Transverse colon (tissue), 4 donors: ENCODE data around the gene CHRDL1. TPM values are rescaled to one million over a fixed set of nuclear protein-coding genes. Genes with fewer than 3 reads are reported as not detected.

Source experiments
- DNase-seq: peaks from one replicate; pipeline ENCODE4 v3.0.0-alpha.2; 2019
- H3K27ac ChIP-seq, 4 donors: fragments of 200-600 bp; sonication (generic); 2 replicates each; pipeline ENCODE4 v1.5.1; 2016 to 2018; ENCODE audit warnings: inconsistent platforms in 4 of 4
- H3K27me3 ChIP-seq: fragments of 200-600 bp; sonication (generic); 2 replicates; pipeline ENCODE4 v1.5.1; 2017; ENCODE audit warnings: inconsistent platforms
- H3K36me3 ChIP-seq, 4 donors: fragments of 200-600 bp; sonication (generic); 2 replicates each; pipeline ENCODE4 v1.5.1; 2017 to 2019; ENCODE audit warnings: inconsistent platforms in 4 of 4
- H3K4me1 ChIP-seq, 4 donors: fragments of 200-600 bp; sonication (generic); 2 replicates each; pipeline ENCODE4 v1.5.1; 2017 to 2020; ENCODE audit warnings: inconsistent platforms in 4 of 4
- H3K4me3 ChIP-seq, 4 donors: fragments of 200-600 bp; sonication (generic); 1 replicate in 1 of 4; 2 replicates in 3 of 4; pipeline versions ENCODE4 v1.5.1 to v1.6.1; 2017 to 2019; ENCODE audit warnings: inconsistent platforms in 4 of 4
- H3K9me3 ChIP-seq, 2 donors: fragments of 200-600 bp; sonication (generic); 2 replicates each; pipeline ENCODE4 v1.5.1; 2017 to 2019; ENCODE audit warnings: inconsistent platforms in 2 of 2
- CTCF ChIP-seq, 5 experiments: fragments of 200-600 bp in 3 of 5; fragments of 450-650 bp in 2 of 5; sonication (generic) in 3 of 5; IDR thresholded peaks; 1 replicate in 2 of 5; 2 replicates in 3 of 5; pipeline ENCODE4 v1.5.1; 2016 to 2017; ENCODE audit warnings: antibody characterized with exemption in 5 of 5, inconsistent platforms in 3 of 5, mild to moderate bottlenecking in 2 of 5, moderate library complexity in 1 of 5
- EP300 ChIP-seq: sonication (generic); formaldehyde crosslinking; IDR thresholded peaks from one replicate; pipeline ENCODE4 v1.6.1; 2017; ENCODE audit warnings: antibody characterized with exemption, low read depth
- POLR2A ChIP-seq: fragments of 450-650 bp; IDR thresholded peaks from one replicate; pipeline ENCODE4 v1.6.1; 2016; ENCODE audit warnings: antibody characterized with exemption, mild to moderate bottlenecking, moderate library complexity
- POLR2AphosphoS5 ChIP-seq, 3 donors: sonication (generic); formaldehyde crosslinking; IDR thresholded peaks; one replicate each; pipeline ENCODE4 v1.6.1; 2016; ENCODE audit warnings: antibody characterized with exemption in 3 of 3
- WGBS, 2 donors: methylation state at CpG; one replicate each; pipeline ENCODE4 v1.1.5; 2018; ENCODE audit warnings: low coverage in 1 of 2; 5-methylcytosine and 5-hydroxymethylcytosine counted together
- in situ Hi-C, 4 donors: fragments of 200-750 bp; cut with MboI; loops; one replicate each; pipeline versions ENCODE4 v1.15.0 to v1.15.1; 2017; ENCODE audit warnings: low sequenced_read_pairs in 3 of 4, low pct_ligation_motif_present in 1 of 4, low pct_unique_long_range_greater_than_20kb in 1 of 4
- intact Hi-C: fragments of 100-400 bp; cut with DNase I; formaldehyde crosslinking; loops from one replicate; pipeline ENCODE4 v1.15.1; 2023; ENCODE audit warnings: low total_unique reads
- total RNA-seq, 4 donors: library from RNA; depleted of rRNA; stranded (reverse); fragments of >200 nt; gene quantifications; one replicate each; pipeline ENCODE4 v1.1.0, GENCODE V29; 2016

Gene CHRDL1
- total RNA-seq, 4 donors from 2014 or later = 13.5 to 46.4 (median 16.5) TPM

- no peak for DNase-seq
- intact Hi-C loops = no loop called here
- H3K4me1 ChIP-seq = no peaks in the 10 kb centered on the region
- in situ Hi-C loops = no loop called here
- no peak overlapping the region for H3K4me3 ChIP-seq
- H3K36me3 ChIP-seq = no peaks in the 10 kb centered on the region
- WGBS, 2 donors = 40% methylated on average over 3 of the region's 3 CpGs; no CpG with 5 or more reads in 1 of the 2 donors
- H3K9me3 ChIP-seq = no peaks in the 10 kb centered on the region
- H3K27ac ChIP-seq = no peak overlapping the region
- TF ChIP-seq POLR2A (no peak), POLR2AphosphoS5 (IDR thresholded peaks at IDR 0.05) (no peak), EP300 (no peak), CTCF (IDR thresholded peaks at IDR 0.05) (no peak)
- no peaks in the 10 kb centered on the region for H3K27me3 ChIP-seq
Measured at GRCh38 chrX:110671068-110671803, 124.4 kb downstream of the CHRDL1 start.

GRCh38 chrX:110669572-110669971 lies 126.0 kb downstream of the CHRDL1 start:
- intact Hi-C loops = no loop called here

GRCh38 chrX:110667706-110668105 lies 127.9 kb downstream of the CHRDL1 start:
- in situ Hi-C loops (no loop called here), intact Hi-C loops (no loop called here)
- TF ChIP-seq POLR2AphosphoS5 (IDR thresholded peaks at IDR 0.05) (no peak), POLR2A (no peak), EP300 (no peak), CTCF (IDR thresholded peaks at IDR 0.05) (no peak)

More at GRCh38 chrX:110669572-110669971, 126.0 kb downstream of the CHRDL1 start:
- no peak overlapping the region for H3K27ac ChIP-seq
- no peak for TF ChIP-seq POLR2A
- no peak for TF ChIP-seq POLR2AphosphoS5 (IDR thresholded peaks at IDR 0.05)
- no peak for TF ChIP-seq CTCF (IDR thresholded peaks at IDR 0.05)
- TF ChIP-seq EP300 = no peak
- H3K4me1 ChIP-seq = no peaks in the 10 kb centered on the region
- H3K9me3 ChIP-seq = no peaks in the 10 kb centered on the region
- H3K4me3 ChIP-seq = no peak overlapping the region
- in situ Hi-C loops = no loop called here
- H3K27me3 ChIP-seq = no peaks in the 10 kb centered on the region
- 25% methylated on average over 1 of the region's 1 CpG; no CpG with 5 or more reads in 1 of the 2 donors for WGBS, 2 donors
- H3K36me3 ChIP-seq = no peaks in the 10 kb centered on the region
- no peak for DNase-seq

GRCh38 chrX:110665223-110666002 lies 130.2 kb downstream of the CHRDL1 start:
- in situ Hi-C loops = no loop called here
- Histone ChIP-seq H3K9me3 (no peaks in the 10 kb centered on the region), H3K4me1 (no peaks in the 10 kb centered on the region), H3K36me3 (no peaks in the 10 kb centered on the region), H3K27me3 (no peaks in the 10 kb centered on the region), H3K4me3 (no peak overlapping the region), H3K27ac (no peak overlapping the region)
- intact Hi-C loops = no loop called here
- peak in 3 of 5 experiments; percentile 19 to 20 (median 19) for TF ChIP-seq CTCF (IDR thresholded peaks at IDR 0.05)
- no peak for TF ChIP-seq POLR2AphosphoS5 (IDR thresholded peaks at IDR 0.05)
- TF ChIP-seq POLR2A = no peak
- TF ChIP-seq EP300 = no peak
- peak; percentile 10 for DNase-seq
- 35% methylated on average over 3 of the region's 3 CpGs; no CpG with 5 or more reads in 1 of the 2 donors for WGBS, 2 donors

More at GRCh38 chrX:110667706-110668105, 127.9 kb downstream of the CHRDL1 start:
- Histone ChIP-seq H3K27ac (no peak overlapping the region), H3K27me3 (no peaks in the 10 kb centered on the region), H3K9me3 (no peaks in the 10 kb centered on the region), H3K4me3 (no peak overlapping the region), H3K36me3 (no peaks in the 10 kb centered on the region), H3K4me1 (no peaks in the 10 kb centered on the region)
- no peak for DNase-seq
- 26% methylated on average over 6 of the region's 6 CpGs; no CpG with 5 or more reads in 1 of the 2 donors for whole genome bisulfite sequencing, 2 donors
